ENCODE measurements around the gene ANGPTL8. TPM values are rescaled to one million over a fixed set of nuclear protein-coding genes. Genes with fewer than 3 reads are reported as not detected.

The ANGPTL8 gene, protein sequence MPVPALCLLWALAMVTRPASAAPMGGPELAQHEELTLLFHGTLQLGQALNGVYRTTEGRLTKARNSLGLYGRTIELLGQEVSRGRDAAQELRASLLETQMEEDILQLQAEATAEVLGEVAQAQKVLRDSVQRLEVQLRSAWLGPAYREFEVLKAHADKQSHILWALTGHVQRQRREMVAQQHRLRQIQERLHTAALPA
- not detected in 2 replicates for total RNA-seq

GRCh38 chr19:11239377-11240000 is at the start of gene ANGPTL8:
Gene ANGPTL8, plus strand, starts transcription at chr19:11239619. Its CDS starts 19 bp downstream, at chr19:11239638.

DNA sequence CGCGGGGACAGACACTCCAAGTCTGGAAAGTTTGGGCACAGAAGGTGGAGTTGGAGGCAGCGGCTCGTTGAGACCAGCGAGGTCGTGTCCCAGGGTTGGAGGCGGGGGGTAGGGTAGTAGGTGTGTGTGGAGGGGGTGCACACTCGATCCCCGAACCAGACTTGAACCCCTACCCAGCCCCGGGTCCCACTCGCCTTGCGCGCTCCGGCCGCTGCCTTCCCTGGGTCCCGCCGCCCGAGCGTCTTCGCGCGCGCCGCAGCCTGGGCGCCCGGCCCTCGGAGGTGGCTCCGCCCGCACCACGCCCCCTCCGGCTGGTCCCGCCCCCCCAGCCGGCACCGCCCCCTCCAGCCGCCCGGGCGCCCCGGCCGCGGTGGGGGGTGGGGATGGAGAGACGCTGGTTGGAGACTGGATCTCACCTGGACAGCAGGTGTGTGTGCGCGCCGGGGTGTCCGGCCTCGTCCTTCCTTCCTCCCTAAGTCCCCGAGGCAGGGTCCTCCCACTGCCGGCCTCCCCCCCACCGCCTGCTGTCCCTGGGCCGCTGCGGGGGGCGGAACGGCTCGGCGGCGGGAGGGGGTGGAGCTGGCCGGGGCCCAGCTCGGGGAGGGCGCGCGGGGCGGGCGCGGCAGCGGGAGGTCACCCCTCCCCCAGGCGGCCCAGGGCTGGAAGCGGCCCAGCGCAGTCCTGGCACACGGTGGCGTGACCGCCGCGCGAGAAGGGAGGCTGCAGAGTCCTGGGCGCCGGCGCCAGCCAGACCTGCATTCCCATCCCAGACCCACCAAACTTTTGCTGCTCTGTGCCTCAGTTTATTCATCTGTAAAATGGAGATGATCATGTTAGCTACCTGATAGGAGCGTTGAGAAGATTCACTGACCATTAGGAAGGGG is 41.9 kb upstream of the ANGPTL8 start, which contains the start of gene KANK2:
TSS of gene KANK2 (minus strand) at position 255 of the 884 bp plus-strand sequence. CDS start 3,034 bp downstream, outside the sequence.

GRCh38 chr19:11261971-11262839 is 22.8 kb downstream of the ANGPTL8 start, which contains the start of gene DOCK6:
Gene DOCK6, minus strand, starts transcription at chr19:11262524. Its CDS starts 84 bp downstream, at chr19:11262440.

Other genes with a start within 250 kb of the ANGPTL8 start
- gene LDLR, start 150.2 kb upstream of the ANGPTL8 start, total RNA-seq: 253 and 278 TPM in 2 replicates
- 31.2 and 40.9 TPM in 2 replicates for gene SPC24, start 83.8 kb upstream of the ANGPTL8 start, total RNA-seq
- 24.9 and 25.2 TPM in 2 replicates for gene KANK2, start 42.1 kb upstream of the ANGPTL8 start, total RNA-seq
- gene DOCK6, start 22.9 kb downstream of the ANGPTL8 start, total RNA-seq: 33.5 and 39.3 TPM in 2 replicates
- gene TSPAN16, start 56.5 kb downstream of the ANGPTL8 start, total RNA-seq: not detected in 2 replicates
- gene RAB3D, start 100.0 kb downstream of the ANGPTL8 start, total RNA-seq: 58.9 and 77.6 TPM in 2 replicates
- 161 and 202 TPM in 2 replicates for gene TMEM205, start 106.6 kb downstream of the ANGPTL8 start, total RNA-seq
- gene CCDC159, start 106.9 kb downstream of the ANGPTL8 start, total RNA-seq: 7.8 and 8.7 TPM in 2 replicates
- gene PLPPR2, start 115.8 kb downstream of the ANGPTL8 start, total RNA-seq: 13.6 TPM in 2 replicates
- 2.5 and 4.3 TPM in 2 replicates for gene SWSAP1, start 135.0 kb downstream of the ANGPTL8 start, total RNA-seq
- gene EPOR, start 144.7 kb downstream of the ANGPTL8 start, total RNA-seq: 0.79 and 1.4 TPM in 2 replicates
- not detected in 2 replicates for gene RGL3, start 179.7 kb downstream of the ANGPTL8 start, total RNA-seq
- 0.14 TPM in 1 of 2 replicates, not detected in the other for gene ODAD3, start 195.5 kb downstream of the ANGPTL8 start, total RNA-seq
- 140 and 183 TPM in 2 replicates for gene PRKCSH, start 196.0 kb downstream of the ANGPTL8 start, total RNA-seq
- gene ELAVL3, start 241.4 kb downstream of the ANGPTL8 start, total RNA-seq: not detected in 2 replicates

Measured in airway epithelial cell (primary cell).